Esophagus mucosa (tissue), 1 donor: ENCODE results near the gene SFMBT1. TPM values are rescaled to one million over a fixed set of nuclear protein-coding genes. Genes with fewer than 3 reads are reported as not detected.
A peak's percentile ranks its signal among the peaks of the same experiment; 100 is the strongest.

Experiments
- ATAC-seq: fragments of 200-7000 bp; cut with Tn5 transposase; one replicate; pipeline ENCODE4 v1.9.1; 2020
- total RNA-seq: library from RNA; stranded (reverse); gene quantifications from one replicate; pipeline ENCODE4 v1.2.4, GENCODE V29; 2023
- donor health status: DM: yes; HTN: yes; CAD: no.

The SFMBT1 gene
- total RNA-seq, 1 donor from 2014 or later = 5.8 TPM

DNA sequence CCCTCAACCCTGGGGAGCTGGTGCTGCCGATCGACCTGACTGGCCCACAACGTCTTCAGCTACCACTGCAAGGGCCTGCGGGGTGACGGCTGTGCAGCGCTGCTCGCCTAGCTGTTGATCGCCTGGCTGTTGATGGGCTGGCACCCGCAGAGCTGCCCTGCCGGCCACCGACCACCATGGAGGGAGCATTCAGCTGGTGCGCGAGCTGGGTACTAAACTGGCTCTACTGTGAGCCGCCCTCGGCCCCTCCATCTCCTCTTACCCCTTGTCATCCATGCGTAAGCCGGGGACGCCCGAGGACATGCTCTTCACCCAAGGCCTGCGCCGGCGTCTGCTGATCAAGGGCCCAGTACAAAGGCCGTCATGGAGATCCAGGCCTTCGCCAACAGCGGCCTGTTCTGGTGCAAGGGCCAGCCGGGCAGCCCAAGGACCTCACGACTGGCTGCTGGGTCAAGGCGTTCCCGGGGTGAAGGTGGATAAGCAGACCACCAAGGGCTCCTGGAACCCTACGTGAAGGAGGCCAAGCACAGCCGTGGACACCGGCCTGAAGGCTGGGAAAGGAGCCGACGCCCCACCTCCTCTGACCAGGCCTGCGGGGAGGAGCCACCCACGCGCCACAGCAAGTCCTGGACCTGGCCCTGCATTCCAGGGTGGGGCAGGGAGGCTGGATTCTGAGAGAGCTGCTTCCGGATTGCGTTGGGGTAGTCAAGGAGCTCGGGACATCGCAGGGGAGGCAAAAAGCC is 46.9 kb downstream of the SFMBT1 start:
- peak; percentile 88 for ATAC-seq

DNA sequence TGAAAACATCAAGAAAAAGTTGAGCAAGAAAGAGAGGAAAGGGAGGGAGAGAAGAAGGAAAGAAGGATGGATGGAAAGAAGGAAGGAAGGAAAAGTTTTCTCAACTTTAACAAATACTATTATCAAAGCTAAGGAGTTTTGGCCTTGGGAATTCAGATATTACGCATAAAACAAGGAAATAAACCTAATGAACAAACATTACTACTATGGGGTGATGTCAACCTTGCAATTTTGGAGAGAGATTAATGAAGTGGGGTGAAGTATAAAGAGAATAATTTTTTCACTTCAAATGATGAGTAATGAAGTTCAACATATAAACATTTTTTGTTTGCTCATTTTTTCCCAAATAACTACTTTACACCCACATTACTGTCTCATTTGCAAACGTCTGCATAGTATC is 55.2 kb downstream of the SFMBT1 start:
- no peak for ATAC-seq

DNA sequence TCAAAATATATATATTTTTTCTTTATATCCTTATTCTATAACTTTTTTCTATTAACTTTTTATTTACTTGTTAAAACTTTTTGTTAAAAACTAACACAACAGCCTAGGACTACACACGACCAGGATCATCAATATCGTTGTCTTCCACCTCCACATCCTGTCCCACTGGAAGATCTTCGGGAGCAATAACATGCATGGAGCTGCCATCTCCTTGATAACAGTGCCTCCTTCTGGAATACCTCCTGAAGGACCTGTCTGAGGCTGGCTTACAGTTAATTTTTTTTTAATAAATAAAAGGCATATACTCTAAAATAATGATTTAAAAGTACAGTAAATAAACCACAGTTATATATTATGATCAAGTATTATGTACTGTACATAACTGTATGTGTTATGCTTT is 58.9 kb downstream of the SFMBT1 start:
- ATAC-seq = no peak

DNA sequence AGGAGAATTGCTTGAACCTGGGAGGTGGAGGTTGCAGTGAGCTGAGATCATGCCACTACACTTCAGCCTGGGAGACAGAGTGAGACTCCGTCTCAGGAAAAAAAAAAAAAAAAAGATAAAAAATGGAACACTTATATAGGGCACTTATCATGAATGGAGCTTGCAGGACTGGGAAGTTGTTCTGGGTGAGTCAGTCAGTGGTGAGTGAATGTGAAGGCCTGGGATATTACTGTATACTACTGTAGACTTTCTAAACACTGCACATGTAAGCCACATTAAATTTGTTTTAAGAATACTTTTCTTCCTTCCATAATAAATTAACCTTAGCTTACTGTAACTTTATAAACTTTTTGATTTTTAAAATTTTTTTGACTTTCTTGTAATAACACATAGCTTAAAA is 59.8 kb downstream of the SFMBT1 start:
- ATAC-seq = no peak

DNA sequence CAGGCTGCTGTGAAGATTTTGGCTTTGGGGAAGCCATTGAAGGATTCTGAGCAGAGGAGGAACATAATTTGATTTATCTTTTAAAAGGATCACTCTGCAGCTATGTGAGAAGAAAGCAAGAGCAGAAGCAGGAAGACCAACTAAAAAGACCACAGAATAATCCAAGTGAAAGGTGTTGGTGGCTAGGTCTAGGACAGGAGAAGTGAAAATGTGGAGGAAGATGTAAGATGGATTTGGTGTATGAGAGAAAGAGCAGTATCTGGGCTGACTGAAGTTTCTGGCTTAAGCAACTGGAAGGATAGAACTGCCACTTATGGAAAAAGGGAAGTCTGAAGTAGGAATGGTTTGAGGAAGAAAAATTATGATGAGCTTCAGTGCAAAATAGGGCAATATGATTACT is 62.0 kb downstream of the SFMBT1 start:
- ATAC-seq = no peak

DNA sequence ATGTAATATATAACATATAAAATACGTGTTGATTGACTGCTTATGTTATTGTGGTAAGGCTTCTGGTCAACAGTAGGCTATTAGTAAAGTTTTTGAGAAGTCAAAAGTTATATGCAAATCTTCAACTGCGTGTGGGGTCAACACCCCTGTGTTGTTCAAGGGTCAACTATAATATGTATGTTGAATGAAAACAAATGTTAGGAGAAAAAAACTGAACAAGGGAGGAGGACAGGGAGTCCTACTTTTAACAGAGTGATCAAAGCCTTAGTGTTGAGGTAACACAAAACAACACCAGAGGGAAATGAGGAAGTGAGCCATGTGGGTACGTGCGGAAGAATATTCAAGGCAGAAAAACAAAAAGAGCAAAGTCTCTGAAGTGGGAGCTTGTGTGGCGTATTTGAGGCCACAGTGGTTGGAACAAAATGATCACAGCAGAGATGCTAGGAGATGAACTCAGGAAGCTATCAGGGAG is 62.5 kb downstream of the SFMBT1 start:
- peak; percentile 35 for ATAC-seq

DNA sequence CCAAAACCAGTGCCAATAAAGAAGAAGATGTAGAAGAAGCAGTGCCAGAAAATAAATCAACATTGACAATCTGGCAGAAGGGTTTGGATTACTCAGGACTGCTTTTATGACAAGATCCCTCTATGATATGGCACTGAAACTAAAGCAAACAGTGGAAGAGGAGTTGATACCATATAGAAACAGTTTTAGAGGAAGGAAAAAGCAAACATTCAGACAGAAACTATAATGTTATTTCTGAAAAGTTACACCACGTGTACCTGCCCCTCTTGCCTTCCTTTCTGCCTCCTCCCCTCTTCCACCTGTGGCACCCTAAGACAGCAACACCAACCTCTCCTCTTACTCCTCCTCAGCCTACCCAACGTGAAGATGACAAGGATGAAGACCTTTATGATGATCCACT is 63.0 kb downstream of the SFMBT1 start:
- no peak for ATAC-seq

DNA sequence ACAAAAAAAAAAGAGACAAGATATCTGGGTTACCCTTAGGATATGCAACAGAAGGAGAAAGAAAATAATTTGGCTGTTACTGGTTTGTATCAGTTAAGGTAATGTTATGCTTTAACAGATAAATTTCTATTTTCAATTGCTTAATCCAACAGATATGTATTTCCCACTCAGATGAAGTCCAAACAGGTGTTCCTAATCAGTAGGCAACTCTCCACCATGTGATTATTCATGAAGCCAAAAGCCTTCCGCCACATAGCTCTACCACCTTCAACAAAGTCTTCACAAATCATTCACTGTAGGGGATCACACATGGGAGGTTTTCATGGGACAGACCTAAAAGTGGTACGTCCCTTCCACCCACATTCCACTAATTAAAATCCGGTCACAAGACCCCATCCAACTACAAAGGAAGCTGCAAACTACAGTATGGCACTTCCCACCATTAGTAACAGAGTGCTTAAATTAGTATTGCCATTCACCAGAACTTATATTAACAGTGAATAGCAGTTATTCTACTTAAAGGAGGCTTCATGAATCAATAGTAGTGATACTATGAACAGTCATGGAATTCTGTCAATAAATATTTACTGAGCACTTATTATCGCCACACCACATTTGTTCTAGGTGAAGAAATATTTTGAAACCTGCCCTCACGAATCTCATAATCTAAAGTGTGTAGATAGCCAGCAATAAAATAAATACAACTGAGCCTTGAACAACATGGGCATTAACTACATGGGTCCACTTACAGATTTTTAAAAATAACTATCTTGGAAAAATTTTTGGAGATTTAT is 66.5 kb downstream of the SFMBT1 start:
- ATAC-seq = no peak

DNA sequence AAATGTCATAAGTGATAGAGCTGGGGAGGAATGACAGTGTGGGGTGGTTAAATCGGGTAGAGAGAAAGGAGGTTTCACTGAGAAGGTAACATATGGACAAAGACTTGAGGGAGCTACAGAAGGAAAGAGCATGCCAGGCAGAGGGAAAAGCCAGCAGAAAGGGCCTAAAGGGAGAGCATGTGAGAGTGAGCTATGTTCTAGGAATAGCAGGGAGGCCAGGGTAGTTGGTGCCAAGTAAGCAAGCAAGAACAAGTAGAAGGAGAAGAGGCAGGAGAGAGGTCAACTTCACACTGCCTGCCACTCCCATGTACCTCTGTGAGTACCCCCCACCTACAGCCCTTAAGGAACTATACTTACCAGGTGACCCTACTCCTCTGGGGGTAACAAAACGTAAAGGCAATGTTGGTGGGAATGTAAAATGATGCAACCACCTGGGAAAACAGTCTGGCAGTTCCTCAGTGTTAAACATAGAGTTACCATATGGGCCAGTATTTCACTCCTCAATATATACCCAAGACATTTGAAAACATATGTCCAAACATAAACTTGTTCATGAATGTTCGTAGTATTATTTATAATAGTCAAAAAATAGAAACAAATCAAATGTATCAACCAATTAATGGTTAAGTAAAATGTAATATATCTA is 67.6 kb downstream of the SFMBT1 start:
- ATAC-seq = no peak

DNA sequence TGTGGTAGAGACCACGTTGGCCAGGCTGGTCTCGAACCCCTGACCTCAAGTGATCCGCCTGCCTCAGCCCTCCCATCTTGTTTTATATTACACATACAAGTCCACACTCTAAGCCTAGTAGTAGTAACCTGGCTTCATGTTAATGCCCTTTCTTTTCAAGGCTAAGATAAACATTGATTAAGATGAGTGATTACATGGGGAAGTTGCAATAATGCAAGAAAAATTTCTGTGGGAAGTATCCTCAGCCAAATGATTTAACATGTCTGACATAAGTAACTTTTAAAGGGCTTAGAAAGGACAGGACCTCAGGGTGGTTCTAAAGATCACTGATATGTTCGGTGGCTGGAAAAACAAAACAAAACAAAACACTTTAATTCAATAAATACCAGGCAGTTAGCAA is 72.1 kb downstream of the SFMBT1 start:
- ATAC-seq = no peak

DNA sequence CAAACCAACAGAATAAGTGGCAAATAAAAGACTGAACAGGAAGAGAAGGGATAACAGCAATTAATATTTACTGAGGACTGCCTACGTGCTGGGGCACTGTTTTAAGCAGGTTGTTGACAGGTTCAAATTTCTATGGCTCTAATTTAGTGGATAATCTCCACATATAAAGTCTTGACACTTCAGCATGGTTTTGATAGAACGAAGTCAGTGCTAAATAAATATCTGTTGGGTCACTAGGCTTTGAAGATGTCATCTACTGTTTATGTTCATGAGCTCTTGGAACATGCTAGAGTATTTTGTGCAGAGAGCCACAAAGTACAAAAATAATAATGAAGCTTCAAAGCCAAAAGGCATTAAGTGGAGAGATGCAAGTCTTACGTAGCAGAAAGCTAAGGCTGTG is 74.0 kb downstream of the SFMBT1 start:
- ATAC-seq = no peak

DNA sequence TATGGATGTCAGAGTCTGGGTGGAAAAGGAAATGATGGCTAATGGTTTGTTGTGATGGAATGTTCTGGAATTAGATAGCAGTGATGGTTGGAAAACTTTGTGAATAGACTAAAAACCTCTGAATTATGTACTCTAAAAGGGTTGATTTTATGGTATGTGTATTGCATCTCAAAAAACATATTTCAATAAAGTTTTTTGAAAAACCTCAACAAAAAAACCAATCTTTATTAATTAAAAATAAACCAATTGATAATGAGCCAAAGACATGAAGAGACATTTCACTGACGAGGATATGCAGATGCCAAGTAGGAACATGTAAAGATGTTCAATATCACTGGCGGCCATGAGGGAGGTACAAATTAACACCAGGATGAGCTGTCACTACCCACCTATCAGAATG is 78.5 kb downstream of the SFMBT1 start:
- ATAC-seq = no peak

DNA sequence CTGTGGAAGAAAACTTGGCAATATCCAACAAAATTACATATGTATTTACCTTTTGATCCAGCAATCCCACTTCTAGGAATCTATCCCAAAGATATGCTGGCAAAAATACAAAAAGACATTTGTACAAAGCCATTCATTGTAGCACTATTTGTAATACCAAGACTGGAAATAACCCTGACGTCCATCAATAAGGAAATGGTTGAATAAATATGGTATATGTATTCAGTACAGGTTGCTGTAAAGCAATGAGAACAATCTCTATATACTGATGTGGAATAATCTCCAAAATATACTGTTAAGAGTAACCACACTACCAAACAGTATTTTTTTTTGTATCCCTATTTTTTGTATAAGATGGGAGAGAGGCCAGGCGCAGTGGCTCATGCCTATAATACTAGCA is 83.7 kb downstream of the SFMBT1 start:
- ATAC-seq = no peak

DNA sequence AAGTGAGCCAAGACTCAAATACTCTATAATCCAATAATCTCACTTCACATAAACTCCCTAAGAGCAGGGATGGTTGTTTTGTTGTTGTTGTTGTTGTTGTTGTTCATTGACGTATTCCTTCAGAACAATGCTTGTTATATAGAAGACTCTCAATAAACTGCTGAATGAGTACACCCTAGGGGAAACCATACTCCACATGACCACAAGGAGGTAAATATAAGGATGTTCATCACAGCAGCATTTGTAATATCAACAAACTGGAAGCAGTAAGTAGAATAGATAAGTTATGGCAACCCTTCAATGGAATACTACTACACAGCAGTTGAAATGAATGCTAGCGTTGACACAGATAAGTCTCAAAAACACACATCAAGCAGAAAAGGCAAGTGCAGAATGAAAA is 86.1 kb downstream of the SFMBT1 start:
- no peak for ATAC-seq

DNA sequence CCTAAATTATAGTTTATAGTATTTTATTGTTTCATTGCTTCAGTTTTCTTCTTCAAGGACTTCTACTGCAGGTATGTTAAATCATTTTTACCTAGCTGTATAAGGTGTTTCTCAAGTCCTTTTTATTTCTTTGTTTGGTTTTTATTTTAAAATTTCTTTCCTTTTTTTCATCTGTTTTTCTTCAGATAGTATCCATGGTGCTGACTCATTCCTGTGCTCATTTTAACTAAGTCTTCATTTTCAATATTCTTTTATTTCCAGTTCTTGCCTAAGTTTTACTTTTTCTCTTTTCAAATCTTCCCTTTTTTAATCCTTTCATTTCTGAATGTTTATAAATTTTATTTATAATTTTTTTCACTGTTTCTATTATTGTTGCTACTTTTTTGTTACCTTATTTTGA is 106.3 kb downstream of the SFMBT1 start:
- ATAC-seq = no peak

DNA sequence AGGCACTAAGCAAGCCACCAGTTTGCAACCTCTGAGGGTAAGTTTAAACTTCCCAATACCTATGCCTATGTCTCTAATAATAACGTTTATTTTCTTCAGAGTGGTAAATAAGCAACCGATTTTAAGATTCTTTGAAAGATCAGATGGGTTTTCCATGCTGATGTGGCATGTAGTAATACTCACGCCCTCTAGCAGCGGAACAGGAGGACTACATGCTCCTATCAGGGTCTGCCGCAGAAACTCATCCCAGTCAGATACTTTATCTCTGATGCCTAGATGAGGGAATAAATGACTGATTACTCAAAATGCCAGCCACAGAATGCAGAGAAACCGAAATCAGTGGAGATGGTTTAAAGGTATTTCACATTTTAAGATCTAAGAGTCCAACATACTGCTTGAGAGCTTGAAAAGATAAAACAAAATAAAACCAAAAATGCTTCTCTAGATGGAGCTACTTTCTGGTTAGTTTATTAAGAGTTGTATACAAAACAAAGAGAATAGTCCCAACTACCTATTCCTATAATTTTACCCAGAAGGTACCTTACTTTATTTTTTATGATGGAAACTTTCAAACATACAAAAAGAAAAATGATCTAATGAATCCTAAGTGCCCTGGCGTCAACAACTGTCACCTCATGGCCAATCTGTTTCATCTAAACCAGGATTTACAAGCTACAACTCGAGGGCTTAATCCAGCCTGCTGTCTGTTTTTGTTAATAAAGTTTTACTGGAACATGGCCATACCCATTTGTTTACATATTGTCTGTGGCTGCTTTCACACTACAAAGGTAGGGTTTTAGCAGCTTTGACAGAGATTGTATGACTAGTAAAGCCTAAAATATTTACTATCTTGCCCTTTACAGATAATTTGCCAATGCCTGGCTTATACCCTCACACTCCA is 111.0 kb downstream of the SFMBT1 start:
- peak; percentile 69 for ATAC-seq

DNA sequence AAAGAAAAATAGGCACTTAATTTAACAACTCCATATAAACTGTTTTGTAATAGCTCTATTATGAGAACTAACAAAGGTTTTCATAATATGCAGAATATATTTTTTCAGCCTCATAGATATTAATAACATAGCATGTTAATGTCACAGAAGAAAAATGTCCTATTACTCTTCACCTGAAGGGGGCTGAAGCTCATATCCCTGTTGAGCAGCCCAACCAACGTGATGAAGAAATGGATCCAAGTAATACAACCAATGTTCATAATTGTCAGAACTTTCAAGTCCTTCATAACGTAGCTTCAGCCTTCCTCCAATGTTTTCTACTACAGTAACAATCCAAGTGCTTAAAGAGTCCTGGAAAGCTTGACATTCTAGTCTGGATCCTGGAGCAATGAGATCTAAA is 114.0 kb downstream of the SFMBT1 start:
- ATAC-seq = no peak

DNA sequence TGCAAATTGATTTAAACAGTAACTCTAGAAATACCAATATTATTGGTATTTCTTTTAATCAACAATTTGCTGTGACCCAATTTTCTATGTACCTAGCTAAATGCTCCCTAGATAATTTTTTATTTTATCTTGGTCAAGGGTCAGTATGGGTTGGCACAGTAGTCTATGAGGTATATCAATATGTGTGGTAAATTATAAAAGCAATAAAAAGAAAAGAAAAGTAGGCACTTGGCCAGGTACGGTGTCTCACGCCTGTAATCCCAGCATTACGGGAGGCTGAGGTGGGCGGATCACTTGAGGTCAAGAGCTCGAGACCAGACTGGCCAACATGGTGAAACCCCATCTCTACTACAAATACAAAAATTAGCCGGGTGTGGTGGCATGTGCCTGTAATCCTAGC is 114.5 kb downstream of the SFMBT1 start:
- ATAC-seq = no peak

DNA sequence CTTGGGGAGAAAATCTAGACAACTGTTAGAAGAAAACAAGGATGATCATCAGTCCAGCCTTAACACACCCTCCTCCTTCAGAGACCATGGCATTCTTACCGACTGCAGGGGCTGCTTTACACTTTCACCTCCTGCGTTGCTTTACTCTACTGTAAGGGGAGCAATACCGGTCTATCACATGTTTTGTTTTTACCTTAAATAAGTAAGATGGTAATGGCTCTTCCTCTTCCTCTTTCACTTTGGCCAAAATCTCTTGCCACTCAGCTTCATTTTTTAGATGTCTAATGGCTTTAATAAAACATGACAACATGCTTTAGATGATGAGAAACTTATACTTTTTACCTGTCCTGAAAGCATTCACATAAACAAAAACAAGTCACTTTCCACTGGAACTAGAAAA is 115.1 kb downstream of the SFMBT1 start:
- no peak for ATAC-seq

DNA sequence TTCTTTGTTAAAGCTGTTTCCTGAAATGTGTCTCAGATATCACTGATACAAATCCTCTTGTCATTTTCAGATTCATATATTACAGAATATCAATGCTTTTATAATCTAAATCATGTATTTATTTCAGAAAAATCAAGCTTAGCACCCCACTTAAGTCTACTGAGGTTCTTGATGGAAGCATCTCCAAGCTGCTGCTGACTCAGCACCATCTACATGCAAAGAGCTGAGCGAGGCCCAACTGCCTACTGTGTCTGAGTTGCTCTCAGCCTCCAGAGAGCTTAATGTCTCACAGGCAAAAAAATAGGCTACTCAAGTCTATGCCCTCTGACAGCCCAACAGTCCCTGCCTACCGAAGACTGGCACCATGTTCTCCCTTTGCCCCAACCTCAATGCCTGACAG is 119.3 kb downstream of the SFMBT1 start:
- no peak for ATAC-seq

DNA sequence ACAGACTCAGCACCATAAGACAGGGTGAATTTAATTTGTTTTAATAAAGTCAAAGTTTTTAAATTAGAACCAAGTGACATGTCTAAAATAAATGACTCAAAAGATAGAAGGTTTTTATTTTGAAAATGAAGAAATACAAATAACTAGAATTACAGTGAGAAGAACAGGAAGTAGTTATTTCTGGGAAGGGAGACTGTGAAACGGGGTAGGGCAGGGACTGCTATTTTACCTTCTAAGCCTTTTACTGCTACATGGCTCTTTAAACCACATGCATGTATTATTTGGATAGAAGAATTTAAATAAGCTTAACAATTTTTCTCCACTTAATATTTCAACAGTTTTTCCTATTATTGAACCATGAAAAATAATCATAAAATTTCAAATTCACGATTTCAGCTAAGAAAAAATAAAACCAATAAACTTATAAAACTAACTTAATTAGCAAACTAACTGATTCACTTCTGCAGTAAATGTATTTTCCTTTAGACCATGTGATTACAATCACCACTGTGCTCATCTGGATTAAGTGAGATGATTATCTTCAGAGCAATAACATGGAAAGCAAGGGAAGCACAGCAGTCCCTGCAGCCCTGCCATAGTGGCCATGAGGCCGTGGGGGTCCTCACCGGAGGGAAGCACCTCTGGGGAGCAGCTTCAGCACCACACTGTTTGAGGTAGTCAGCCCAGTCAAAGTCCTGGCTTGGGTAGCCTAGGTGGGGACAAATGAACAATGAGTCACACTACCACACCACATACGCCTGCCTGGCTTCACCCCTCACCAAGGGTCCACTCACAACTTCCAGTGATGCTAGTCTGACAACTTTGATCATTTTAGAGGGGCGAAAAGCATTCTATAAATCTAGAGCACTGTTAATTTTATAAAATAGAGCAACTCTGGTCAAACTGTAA is 120.2 kb downstream of the SFMBT1 start:
- no peak for ATAC-seq

DNA sequence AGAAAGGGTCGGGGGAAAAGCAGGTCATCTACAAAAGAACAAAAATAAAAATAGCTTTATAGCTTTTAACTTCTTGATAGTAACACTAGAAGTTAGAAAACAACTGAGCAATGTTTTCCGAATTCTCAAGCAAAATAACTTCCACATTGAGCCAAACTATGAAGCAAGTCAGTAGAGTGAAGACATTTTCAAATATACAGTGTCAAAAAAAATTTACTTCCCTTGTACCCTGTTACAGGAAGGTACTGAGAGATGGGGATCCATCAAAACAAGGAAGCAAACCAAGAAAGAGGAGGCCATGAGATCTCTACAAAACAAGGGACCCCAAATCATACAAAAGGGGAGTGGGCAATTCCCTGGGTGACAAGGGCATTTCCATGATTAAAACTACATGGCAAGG is 121.9 kb downstream of the SFMBT1 start:
- no peak for ATAC-seq
